H9 (cell line): ENCODE results near the gene DCST1. TPM values are rescaled to one million over a fixed set of nuclear protein-coding genes. Genes with fewer than 3 reads are reported as not detected.

Experiments used
- DNase-seq: peaks from one replicate; pipeline ENCODE4 v3.0.0-alpha.2; 2017
- H2AFZ ChIP-seq: one replicate; pipeline ENCODE4 v1.6.1; 2013; ENCODE audit warnings: mild to moderate bottlenecking, low read length, control low read depth, moderate library complexity
- H2AK5ac ChIP-seq: 2 replicates; pipeline ENCODE4 v1.6.1; 2013; ENCODE audit warnings: low read length, control low read depth, mixed read lengths; ENCODE audit not compliant: insufficient read length
- H2BK120ac ChIP-seq: one replicate; pipeline ENCODE4 v1.6.1; 2013; ENCODE audit warnings: low read depth, mild to moderate bottlenecking, low read length, control low read depth, inconsistent platforms; ENCODE audit not compliant: poor library complexity, severe bottlenecking
- H2BK12ac ChIP-seq: 2 replicates; pipeline ENCODE4 v1.6.1; 2013; ENCODE audit warnings: low read length, control low read depth, mixed read lengths, low read depth; ENCODE audit not compliant: insufficient read length
- H2BK15ac ChIP-seq: 2 replicates; pipeline ENCODE4 v1.6.1; 2013; ENCODE audit warnings: low read depth, low read length, control low read depth
- H2BK20ac ChIP-seq: one replicate; pipeline ENCODE4 v1.6.1; 2013; ENCODE audit warnings: low read depth, mild to moderate bottlenecking, low read length, control low read depth, inconsistent platforms; ENCODE audit not compliant: poor library complexity, severe bottlenecking
- H2BK5ac ChIP-seq: 2 replicates; pipeline ENCODE4 v1.6.1; 2013; ENCODE audit warnings: low read length, control low read depth, mixed read lengths; ENCODE audit not compliant: insufficient read length
- H3K14ac ChIP-seq: 2 replicates; pipeline ENCODE4 v1.6.1; 2013; ENCODE audit warnings: low read length, control low read depth; ENCODE audit not compliant: insufficient read depth
- H3K18ac ChIP-seq: 2 replicates; pipeline ENCODE4 v1.6.1; 2013; ENCODE audit warnings: low read depth, mild to moderate bottlenecking, mixed read lengths, low read length, control low read depth; ENCODE audit not compliant: insufficient read length
- H3K23ac ChIP-seq: 2 replicates; pipeline ENCODE4 v1.6.1; 2013; ENCODE audit warnings: low read length, control low read depth, mixed read lengths, low read depth; ENCODE audit not compliant: insufficient read length
- H3K23me2 ChIP-seq: 2 replicates; pipeline ENCODE4 v1.6.1; 2013; ENCODE audit warnings: low read depth, mild to moderate bottlenecking, mixed read lengths, low read length, control low read depth; ENCODE audit not compliant: insufficient read length, poor library complexity, severe bottlenecking
- H3K27ac ChIP-seq: 2 replicates; pipeline ENCODE4 v1.5.1; 2013; ENCODE audit warnings: low read length, control low read depth, mixed read lengths, low read depth; ENCODE audit not compliant: insufficient read length
- H3K27me3 ChIP-seq: 2 replicates; pipeline ENCODE4 v1.6.1; 2013; ENCODE audit warnings: low read length, control low read depth, inconsistent platforms; ENCODE audit not compliant: insufficient read depth
- H3K4ac ChIP-seq: 2 replicates; pipeline ENCODE4 v1.6.1; 2013; ENCODE audit warnings: low read depth, mild to moderate bottlenecking, control low read depth, inconsistent platforms, low read length, moderate library complexity
- H3K4me1 ChIP-seq: 2 replicates; pipeline ENCODE4 v1.6.1; 2013; ENCODE audit warnings: low read length, control low read depth, inconsistent platforms; ENCODE audit not compliant: insufficient read depth
- H3K4me2 ChIP-seq: 2 replicates; pipeline ENCODE4 v1.6.1; 2013; ENCODE audit warnings: low read length, control low read depth, mixed read lengths; ENCODE audit not compliant: insufficient read length, insufficient read depth
- H3K56ac ChIP-seq: 2 replicates; pipeline ENCODE4 v1.6.1; 2013; ENCODE audit warnings: low read depth, mild to moderate bottlenecking, mixed read lengths, low read length, control low read depth; ENCODE audit not compliant: insufficient read length
- H3K79me1 ChIP-seq: 2 replicates; pipeline ENCODE4 v1.6.1; 2013; ENCODE audit warnings: low read depth, mild to moderate bottlenecking, moderate library complexity, low read length, control low read depth, inconsistent platforms; ENCODE audit not compliant: insufficient read depth, poor library complexity, severe bottlenecking
- H3K79me2 ChIP-seq: 2 replicates; pipeline ENCODE4 v1.6.1; 2013; ENCODE audit warnings: low read length, control low read depth, inconsistent platforms; ENCODE audit not compliant: insufficient read depth
- H3K9ac ChIP-seq: 2 replicates; pipeline ENCODE4 v1.6.1; 2013; ENCODE audit warnings: low read length, control low read depth, mixed read lengths; ENCODE audit not compliant: insufficient read length; ENCODE audit errors: extremely low read depth
- H3K9me3 ChIP-seq: one replicate; pipeline ENCODE4 v1.6.1; 2013; ENCODE audit warnings: low read depth, low read length, inconsistent platforms; ENCODE audit not compliant: control insufficient read depth
- H3T11ph ChIP-seq: one replicate; pipeline ENCODE4 v1.6.1; 2013; ENCODE audit warnings: mild to moderate bottlenecking, low read length, control low read depth, inconsistent platforms
- H4K20me1 ChIP-seq: one replicate; pipeline ENCODE4 v1.6.1; 2013; ENCODE audit not compliant: control insufficient read depth, insufficient read length, insufficient read depth
- H4K5ac ChIP-seq: 2 replicates; pipeline ENCODE4 v1.6.1; 2013; ENCODE audit warnings: low read depth, mild to moderate bottlenecking, mixed read lengths, low read length, control low read depth; ENCODE audit not compliant: insufficient read length
- H4K8ac ChIP-seq: replicated peaks from 2 replicates; pipeline ENCODE4 v1.6.1; 2013; ENCODE audit warnings: low read length, control low read depth, mixed read lengths, low read depth; ENCODE audit not compliant: insufficient read length
- H4K91ac ChIP-seq: 2 replicates; pipeline ENCODE4 v1.6.1; 2013; ENCODE audit warnings: low read depth, mild to moderate bottlenecking, moderate library complexity, mixed read lengths, low read length, control low read depth; ENCODE audit not compliant: insufficient read length
- H3K27ac Mint-ChIP-seq, 3 experiments: 2 replicates in 2 of 3; 3 replicates in 1 of 3; pipeline ENCODE4 v1.8.0; 2020 to 2021; ENCODE audit warnings: mixed read lengths in 3 of 3, mild to moderate bottlenecking in 1 of 3, moderate library complexity in 1 of 3
- H3K27me3 Mint-ChIP-seq: 2 replicates; pipeline ENCODE4 v1.8.0; 2021; ENCODE audit warnings: low read depth, mild to moderate bottlenecking, moderate library complexity, mixed read lengths
- H3K36me3 Mint-ChIP-seq, 3 experiments: 2 replicates in 2 of 3; 3 replicates in 1 of 3; pipeline ENCODE4 v1.8.0; 2020 to 2021; ENCODE audit warnings: low read depth in 3 of 3, mixed read lengths in 3 of 3; ENCODE audit not compliant: insufficient read depth in 1 of 3
- H3K4me1 Mint-ChIP-seq, 2 experiments: 2 replicates each; pipeline ENCODE4 v1.8.0; 2020; ENCODE audit warnings: mixed read lengths in 2 of 2
- H3K4me3 Mint-ChIP-seq, 2 experiments: 2 replicates in 1 of 2; 3 replicates in 1 of 2; pipeline ENCODE4 v1.8.0; 2020 to 2021; ENCODE audit warnings: mild to moderate bottlenecking in 2 of 2, mixed read lengths in 2 of 2, moderate library complexity in 1 of 2
- H3K9me3 Mint-ChIP-seq, 2 experiments: 2 replicates in 1 of 2; 3 replicates in 1 of 2; pipeline ENCODE4 v1.8.0; 2020; ENCODE audit warnings: mild to moderate bottlenecking in 2 of 2, mixed read lengths in 2 of 2, moderate library complexity in 1 of 2
- CTCF ChIP-seq: fragments of 200-600 bp; sonication (generic); conservative IDR thresholded peaks from 3 replicates; pipeline ENCODE4 v1.8.0; 2021; ENCODE audit warnings: antibody characterized with exemption, mild to moderate bottlenecking
- WGBS: extraction: QIAGEN DNeasy Blood & Tissue Kit; methylation state at CpG from one replicate; pipeline ENCODE4 v1.1.7; 2013; ENCODE audit warnings: missing lambda C conversion rate, low lambda C conversion rate, mixed read lengths; ENCODE audit not compliant: insufficient read length; ENCODE audit errors: extremely low coverage; 5-methylcytosine and 5-hydroxymethylcytosine counted together
- total RNA-seq: library from RNA; stranded (reverse); gene quantifications from 2 replicates; pipeline ENCODE4 v1.2.1, GENCODE V29; 2021

The DCST1 gene
- total RNA-seq, 1 experiment from 2014 or later = not detected

DNA sequence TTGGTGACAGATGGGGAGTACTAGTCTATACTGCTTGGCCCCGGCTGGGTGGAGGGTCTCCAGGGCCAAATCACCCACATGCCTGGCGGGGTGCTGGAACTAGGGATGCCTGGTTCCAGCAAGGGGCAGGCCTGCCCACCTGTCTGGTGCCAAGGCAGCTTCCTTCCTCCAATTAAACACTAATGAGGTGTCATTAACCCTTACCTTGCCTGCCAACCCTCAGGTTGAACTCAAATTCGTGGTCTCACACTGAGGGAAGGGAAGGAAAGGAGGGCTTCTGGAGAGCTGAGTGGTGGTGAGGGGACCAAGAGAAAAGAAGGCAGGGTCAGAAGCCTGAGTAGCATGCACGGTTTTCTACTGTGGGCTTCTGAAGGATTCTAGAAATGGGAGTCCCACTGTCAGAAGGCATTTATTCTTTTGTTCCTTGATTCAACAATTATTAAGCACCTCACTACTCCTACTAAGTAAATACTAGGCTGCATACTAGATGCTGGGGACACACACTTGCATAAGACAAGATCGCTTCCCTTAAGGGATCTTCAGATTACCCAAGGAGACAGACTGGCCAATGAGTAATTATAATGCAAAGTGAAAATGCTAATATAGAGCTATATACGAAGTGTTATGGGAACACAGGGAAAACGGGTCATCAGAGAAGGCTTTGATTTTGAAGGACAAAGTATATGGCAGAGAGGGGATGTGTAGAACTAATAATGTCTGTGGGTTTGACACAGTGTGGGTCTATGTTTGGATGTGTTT lies 39.1 kb downstream of the DCST1 start:
- no CpG with 5 or more reads among the region's 7 CpGs for WGBS
- H4K91ac ChIP-seq = no peak overlapping the region
- Mint-ChIP-seq H3K9me3 (no peaks in the 10 kb centered on the region), H3K36me3 (peaks cover 5 to 14% (median 13%) of the 10 kb centered on the region in 3 experiments), H3K4me1 (peaks cover 33 to 53% of the 10 kb centered on the region in 2 experiments), H3K27ac (no peak overlapping the region; a peak in 1 of 7 replicates), H3K27me3 (peaks cover 53% of the 10 kb centered on the region), H3K4me3 (peak overlapping the region in 1 of 2 experiments; percentile 24; a peak in 1 of 5 replicates)
- no peak overlapping the region for H2BK15ac ChIP-seq
- H3K9ac ChIP-seq = no peak overlapping the region
- no peak overlapping the region for H3K18ac ChIP-seq
- H3K14ac ChIP-seq = no peak overlapping the region
- H3K23me2 ChIP-seq = peaks cover 9% of the 10 kb centered on the region
- no peaks in the 10 kb centered on the region for H4K20me1 ChIP-seq
- no peak overlapping the region for H4K8ac ChIP-seq
- DNase-seq = no peak
- peaks cover 2% of the 10 kb centered on the region; the same call in 1 of the 2 replicates for H3K27me3 ChIP-seq
- H2AFZ ChIP-seq = no peak overlapping the region
- no peak overlapping the region for H3K4ac ChIP-seq
- no peak overlapping the region for H3K23ac ChIP-seq
- no peaks in the 10 kb centered on the region for H3K79me1 ChIP-seq
- H3K9me3 ChIP-seq = no peaks in the 10 kb centered on the region
- no peak overlapping the region for H3K4me2 ChIP-seq
- H2BK12ac ChIP-seq = no peak overlapping the region
- H2BK120ac ChIP-seq = no peak overlapping the region
- no peak overlapping the region for H2BK5ac ChIP-seq
- no peak overlapping the region for H3T11ph ChIP-seq
- H4K5ac ChIP-seq = no peak overlapping the region
- no peak overlapping the region for H2AK5ac ChIP-seq
- peaks cover 3% of the 10 kb centered on the region; the same call in 1 of the 2 replicates for H3K4me1 ChIP-seq
- no peak overlapping the region for H3K27ac ChIP-seq
- no peaks in the 10 kb centered on the region for H3K79me2 ChIP-seq
- H2BK20ac ChIP-seq = no peak overlapping the region
- H3K56ac ChIP-seq = no peak overlapping the region
- no peak for TF ChIP-seq CTCF
